Ovary (tissue), 9 donors: Measurements from ENCODE around the gene NNT. TPM values are rescaled to one million over a fixed set of nuclear protein-coding genes. Genes with fewer than 3 reads are reported as not detected.

Source experiments
- DNase-seq, 5 donors: peaks; one replicate each; pipeline ENCODE4 v3.0.0-alpha.2; 2019 to 2020
- H3K27ac ChIP-seq, 2 donors: fragments of 200-600 bp; one replicate each; pipeline versions ENCODE4 v1.5.1 to v1.8.0; 2019 to 2022
- H3K27me3 ChIP-seq: fragments of 200-600 bp; one replicate; pipeline ENCODE4 v1.8.0; 2022
- H3K36me3 ChIP-seq: fragments of 200-600 bp; sonication (generic); one replicate; pipeline ENCODE4 v1.5.1; 2019
- H3K4me1 ChIP-seq: one replicate; pipeline ENCODE4 v1.8.1; 2013; ENCODE audit warnings: mild to moderate bottlenecking, moderate library complexity; ENCODE audit not compliant: insufficient read depth
- H3K4me3 ChIP-seq: fragments of 200-600 bp; sonication (generic); one replicate; pipeline ENCODE4 v1.5.1; 2017
- H3K9me3 ChIP-seq, 2 donors: fragments of 200-600 bp in 1 of 2; sonication (generic) in 1 of 2; one replicate each; pipeline versions ENCODE4 v1.5.1 to v1.8.1; 2013 to 2019; ENCODE audit warnings: mild to moderate bottlenecking in 1 of 2, moderate library complexity in 1 of 2
- CTCF ChIP-seq, 3 donors: fragments of 450-650 bp in 2 of 3; fragments of 200-600 bp in 1 of 3; IDR thresholded peaks; one replicate each; pipeline versions ENCODE4 v1.5.1 to v1.8.0; 2016 to 2022; ENCODE audit warnings: antibody characterized with exemption in 3 of 3, mild to moderate bottlenecking in 1 of 3
- EP300 ChIP-seq: sonication (generic); formaldehyde crosslinking; IDR thresholded peaks from one replicate; pipeline ENCODE4 v1.6.1; 2017; ENCODE audit warnings: antibody characterized with exemption
- POLR2A ChIP-seq: fragments of 450-650 bp; IDR thresholded peaks from one replicate; pipeline ENCODE4 v1.6.1; 2017; ENCODE audit warnings: antibody characterized with exemption, mild to moderate bottlenecking, moderate library complexity
- WGBS, 3 donors: extraction: QIAGEN DNeasy Blood & Tissue Kit in 1 of 3; methylation state at CpG; one replicate each; pipeline versions ENCODE4 v1.1.5 to v1.1.7; 2013 to 2017; 5-methylcytosine and 5-hydroxymethylcytosine counted together
- intact Hi-C, 4 donors: fragments of 100-400 bp; cut with DNase I; formaldehyde crosslinking; loops; one replicate each; pipeline versions ENCODE4 v1.11.0 to v1.15.1; 2022 to 2023
- polyA plus RNA-seq, 2 donors: library from polyadenylated mRNA; stranded (reverse); fragments of 200-250 nt in 1 of 2; fragments of 350-450 nt in 1 of 2; fragmentation: Illumina TruSeq in 1 of 2; extraction: RNeasy Lipid Tissue Mini Kit (QIAGEN cat#74804) in 1 of 2; gene quantifications; one replicate each; pipeline ENCODE4 v1.2.3, GENCODE V29; 2013 to 2014
- total RNA-seq, 7 donors: library from RNA; depleted of rRNA in 2 of 7; stranded (reverse); fragments of >200 nt in 2 of 7; fragmentation: NEBNext Ultra II Directional in 3 of 7; extraction: Animal tissue kit (Norgen Biotek cat#: 25700) in 3 of 7; gene quantifications; one replicate each; pipeline versions ENCODE4 v1.1.0 to v1.2.4, GENCODE V29; 2016 to 2023
- donor health status: DM: no; HTN: no; CAD: no; lungs with moderate emphysema.
- donor health status: DM: no; HTN: no; CAD: no.
- donor health status: Bipolar disorder and iron deficiency.
- donor health status: DM: yes; HTN: yes; CAD: no.
- donor health status: DM: no; HTN: no; CAD: no.
- donor health status: DM: yes; HTN: yes; CAD: no.

The NNT gene
- total and polyA plus RNA-seq, 9 donors = 12.2 to 51.9 (median 38.5) TPM

GRCh38 chr5:43648499-43649124, 45.6 kb downstream of the NNT start:
- 49 to 66% (median 63%) methylated on average over 2 of the region's 2 CpGs for WGBS, 3 donors
- no peak for DNase-seq
- Histone ChIP-seq H3K4me3 (no peak overlapping the region), H3K36me3 (no peaks in the 10 kb centered on the region), H3K27me3 (no peaks in the 10 kb centered on the region), H3K9me3 (no peaks in the 10 kb centered on the region), H3K27ac (no peak overlapping the region), H3K4me1 (no peaks in the 10 kb centered on the region)
- intact Hi-C loops = no loop called here
- no peak for TF ChIP-seq CTCF (IDR thresholded peaks at IDR 0.05)
- TF ChIP-seq EP300 = no peak
- no peak for TF ChIP-seq POLR2A

- TF ChIP-seq POLR2A = no peak
- TF ChIP-seq EP300 = no peak
- no peak for TF ChIP-seq CTCF (IDR thresholded peaks at IDR 0.05)
- Histone ChIP-seq H3K4me3 (no peak overlapping the region), H3K9me3 (no peaks in the 10 kb centered on the region), H3K4me1 (no peaks in the 10 kb centered on the region), H3K27me3 (no peaks in the 10 kb centered on the region), H3K27ac (no peak overlapping the region), H3K36me3 (no peaks in the 10 kb centered on the region)
- intact Hi-C loops = no loop called here
- WGBS, 3 donors = 29 to 47% (median 29%) methylated on average over 2 of the region's 2 CpGs
- no peak for DNase-seq
Observed at GRCh38 chr5:43649256-43649655, 46.3 kb downstream of the NNT start.

GRCh38 chr5:43652537-43653302, 49.7 kb downstream of the NNT start:
- intact Hi-C loops = no loop called here
- Histone ChIP-seq H3K27ac (no peak overlapping the region), H3K4me3 (no peak overlapping the region), H3K4me1 (no peaks in the 10 kb centered on the region), H3K36me3 (no peaks in the 10 kb centered on the region), H3K9me3 (no peaks in the 10 kb centered on the region), H3K27me3 (no peaks in the 10 kb centered on the region)
- WGBS, 3 donors = 96 to 99% (median 96%) methylated on average over 6 of the region's 6 CpGs
- no peak for DNase-seq
- no peak for TF ChIP-seq CTCF (IDR thresholded peaks at IDR 0.05)
- no peak for TF ChIP-seq POLR2A
- TF ChIP-seq EP300 = no peak

GRCh38 chr5:43658509-43658908, 55.5 kb downstream of the NNT start:
- Histone ChIP-seq H3K27me3 (no peaks in the 10 kb centered on the region), H3K27ac (no peak overlapping the region), H3K4me3 (no peak overlapping the region), H3K9me3 (no peaks in the 10 kb centered on the region), H3K36me3 (no peaks in the 10 kb centered on the region), H3K4me1 (no peaks in the 10 kb centered on the region)
- TF ChIP-seq EP300 = no peak
- TF ChIP-seq CTCF (IDR thresholded peaks at IDR 0.05) = no peak
- 88 to 95% (median 90%) methylated on average over 1 of the region's 1 CpG for WGBS, 3 donors
- no peak for DNase-seq
- intact Hi-C loops = no loop called here
